HG03095 (cell line): ENCODE measurements around the gene TIGD1.

Experiments
- ATAC-seq: cut with Tn5 transposase; IDR thresholded peaks from one replicate; pipeline ENCODE4 v1.9.1; 2021; ENCODE audit warnings: moderate library complexity; ENCODE audit not compliant: unreplicated experiment

Gene TIGD1

DNA sequence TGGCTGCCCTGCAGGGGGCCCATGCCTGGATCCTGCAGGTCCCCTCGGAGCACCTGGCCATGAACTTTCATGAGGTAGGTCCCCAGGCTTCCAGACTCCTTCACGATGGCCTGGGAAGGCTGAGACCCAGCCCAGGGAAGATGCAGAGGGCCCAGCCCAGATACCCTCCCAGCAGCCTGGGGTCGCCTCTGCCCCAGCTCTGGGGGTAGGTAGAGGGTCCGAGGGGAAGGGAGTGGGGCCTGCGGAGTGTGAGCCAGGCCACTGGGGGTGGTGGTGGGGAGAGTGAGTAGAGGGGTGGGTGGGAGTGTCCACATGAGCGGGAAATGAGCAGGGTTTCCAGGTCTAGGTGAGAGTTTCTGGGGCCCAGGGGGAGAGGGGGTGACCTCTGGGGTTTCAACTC is 25.6 kb downstream of the TIGD1 start:
- no peak for ATAC-seq

DNA sequence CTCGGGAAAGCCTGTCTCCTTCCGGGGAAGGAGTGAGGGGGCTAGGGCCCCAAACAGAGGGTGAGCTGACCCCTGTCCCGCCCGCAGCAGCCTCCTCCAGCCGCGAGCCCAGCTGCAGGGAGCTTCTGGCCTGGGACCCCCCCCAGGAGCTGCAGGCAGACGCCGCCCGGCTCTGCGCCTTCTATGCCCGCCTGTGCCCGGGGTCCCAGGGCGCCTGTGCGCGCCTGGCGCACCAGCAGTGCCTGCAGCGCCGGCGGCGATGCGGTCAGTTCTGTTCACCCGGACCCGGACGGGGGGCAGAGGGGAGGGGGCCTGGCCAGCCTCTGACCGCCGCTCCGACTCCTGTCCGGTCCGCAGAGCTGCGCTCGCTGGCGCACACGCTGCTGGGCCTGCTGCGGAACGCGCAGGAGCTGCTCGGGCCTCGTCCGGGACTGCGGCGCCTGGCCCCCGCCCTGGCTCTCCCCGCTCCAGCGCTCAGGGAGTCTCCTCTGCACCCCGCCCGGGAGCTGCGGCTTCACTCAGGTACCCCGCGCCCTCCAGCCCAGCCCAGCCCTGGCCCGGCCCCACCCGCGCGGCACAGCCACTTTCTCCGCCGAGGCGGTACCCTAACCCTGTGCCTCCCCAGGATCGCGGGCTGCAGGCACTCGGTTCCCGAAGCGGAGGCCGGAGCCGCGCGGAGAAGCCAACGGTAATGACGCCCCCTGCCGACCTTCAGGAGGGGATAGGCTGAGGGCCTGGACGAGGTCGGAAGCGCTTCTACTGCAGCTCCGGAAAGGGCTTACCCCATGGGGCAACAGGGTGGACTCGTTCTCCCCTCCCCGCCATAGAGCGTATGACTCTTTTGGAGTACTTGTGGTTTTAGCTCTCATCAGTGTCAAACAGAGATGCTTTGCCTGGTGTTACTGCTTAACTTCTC is 26.4 kb downstream of the TIGD1 start:
- no peak for ATAC-seq

DNA sequence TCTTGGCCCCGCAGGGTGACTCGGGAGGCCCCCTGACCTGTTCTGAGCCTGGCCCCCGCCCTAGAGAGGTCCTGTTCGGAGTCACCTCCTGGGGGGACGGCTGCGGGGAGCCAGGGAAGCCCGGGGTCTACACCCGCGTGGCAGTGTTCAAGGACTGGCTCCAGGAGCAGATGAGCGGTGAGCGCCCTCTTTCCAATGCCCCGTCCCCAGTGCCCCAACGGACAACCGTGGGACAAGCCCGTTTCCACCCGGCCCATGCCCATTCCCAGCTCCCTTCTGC is 27.0 kb downstream of the TIGD1 start:
- no peak for ATAC-seq

DNA sequence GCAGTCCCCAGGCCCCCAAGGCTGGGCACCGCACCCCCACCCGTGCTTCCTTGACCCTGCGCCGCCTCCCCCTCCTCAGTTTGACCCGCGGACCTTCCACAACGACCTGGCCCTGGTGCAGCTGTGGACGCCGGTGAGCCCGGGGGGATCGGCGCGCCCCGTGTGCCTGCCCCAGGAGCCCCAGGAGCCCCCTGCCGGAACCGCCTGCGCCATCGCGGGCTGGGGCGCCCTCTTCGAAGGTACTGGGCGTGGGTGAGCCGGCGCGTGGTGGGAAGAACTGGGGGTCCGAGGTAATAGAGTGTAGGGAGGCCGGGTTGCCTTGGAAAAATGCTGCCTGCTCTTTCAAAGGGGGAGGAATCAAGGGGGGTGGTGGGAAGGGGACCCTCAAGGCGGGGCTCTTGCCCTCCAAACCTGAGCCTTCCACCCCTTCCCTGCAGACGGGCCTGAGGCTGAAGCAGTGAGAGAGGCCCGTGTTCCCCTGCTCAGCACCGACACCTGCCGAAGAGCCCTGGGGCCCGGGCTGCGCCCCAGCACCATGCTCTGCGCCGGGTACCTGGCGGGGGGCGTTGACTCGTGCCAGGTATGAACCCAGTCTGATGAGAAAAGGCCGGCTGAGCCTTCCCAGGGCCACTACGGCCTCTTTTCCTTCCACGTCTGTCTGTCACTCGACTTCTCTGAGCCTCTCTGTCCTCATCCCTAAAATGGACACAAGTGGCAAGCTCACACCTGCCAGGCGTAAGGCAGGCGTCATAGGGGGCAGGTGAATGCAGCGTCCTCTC is 27.5 kb downstream of the TIGD1 start:
- ATAC-seq = no peak

DNA sequence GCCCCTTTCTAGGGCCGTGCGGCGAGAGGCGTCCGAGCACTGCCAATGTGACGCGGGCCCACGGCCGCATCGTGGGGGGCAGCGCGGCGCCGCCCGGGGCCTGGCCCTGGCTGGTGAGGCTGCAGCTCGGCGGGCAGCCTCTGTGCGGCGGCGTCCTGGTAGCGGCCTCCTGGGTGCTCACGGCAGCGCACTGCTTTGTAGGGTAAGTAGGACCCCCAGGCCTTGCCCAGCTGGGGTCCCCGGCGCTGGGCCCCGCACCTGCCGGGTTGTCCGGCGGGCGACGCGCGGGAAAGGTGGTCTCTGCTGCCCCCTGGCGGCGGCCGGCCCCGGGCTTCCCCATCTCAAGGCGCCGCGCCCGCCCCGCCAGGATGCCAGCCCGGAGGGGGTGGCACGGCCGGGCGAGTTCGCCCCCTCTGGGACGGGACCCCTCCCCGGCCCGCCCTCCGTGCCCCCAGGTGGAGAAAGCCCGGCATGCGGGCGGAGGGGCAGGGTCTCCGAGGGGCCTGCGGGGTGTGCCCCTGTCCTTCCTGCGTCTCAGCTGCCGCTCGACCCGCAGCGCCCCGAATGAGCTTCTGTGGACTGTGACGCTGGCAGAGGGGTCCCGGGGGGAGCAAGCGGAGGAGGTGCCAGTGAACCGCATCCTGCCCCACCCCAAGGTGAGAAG is 28.3 kb downstream of the TIGD1 start:
- no peak for ATAC-seq

DNA sequence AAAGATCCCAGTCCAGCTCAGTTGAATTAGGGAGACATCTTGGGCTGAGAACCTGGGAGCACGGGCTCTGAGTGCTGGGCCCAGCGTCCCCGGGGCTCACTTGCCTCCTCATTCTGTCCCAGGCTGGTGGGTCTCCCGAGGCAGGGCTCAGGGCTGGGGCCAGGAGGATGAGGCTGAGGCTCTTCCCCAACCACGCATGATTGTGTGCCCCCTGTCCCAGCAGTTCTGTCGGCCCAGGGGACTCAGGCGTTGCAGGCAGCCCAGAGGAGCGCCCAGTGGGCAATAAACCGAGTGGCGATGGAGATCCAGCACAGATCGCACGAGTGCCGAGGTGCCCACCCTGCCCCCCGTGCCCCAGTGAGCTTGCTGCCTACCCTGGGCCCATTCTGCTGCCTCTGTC is 29.3 kb downstream of the TIGD1 start:
- no peak for ATAC-seq

DNA sequence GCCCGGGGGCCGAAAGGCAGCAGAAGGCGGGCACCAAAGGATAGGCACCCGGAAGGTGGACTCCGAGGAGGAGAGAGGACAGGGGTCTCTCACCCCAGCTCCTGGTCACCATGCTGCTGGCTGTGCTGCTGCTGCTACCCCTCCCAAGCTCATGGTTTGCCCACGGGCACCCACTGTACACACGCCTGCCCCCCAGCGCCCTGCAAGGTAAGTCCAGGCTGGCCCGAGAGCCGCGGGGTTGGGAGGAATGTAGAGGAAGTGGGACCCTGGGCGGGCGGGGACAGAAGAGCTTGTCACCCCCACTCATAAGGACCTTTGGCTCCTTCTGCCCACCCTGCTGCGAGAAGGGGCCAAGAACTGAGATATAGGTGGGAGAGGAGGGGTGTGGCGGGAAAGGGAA is 29.9 kb downstream of the TIGD1 start:
- no peak for ATAC-seq

DNA sequence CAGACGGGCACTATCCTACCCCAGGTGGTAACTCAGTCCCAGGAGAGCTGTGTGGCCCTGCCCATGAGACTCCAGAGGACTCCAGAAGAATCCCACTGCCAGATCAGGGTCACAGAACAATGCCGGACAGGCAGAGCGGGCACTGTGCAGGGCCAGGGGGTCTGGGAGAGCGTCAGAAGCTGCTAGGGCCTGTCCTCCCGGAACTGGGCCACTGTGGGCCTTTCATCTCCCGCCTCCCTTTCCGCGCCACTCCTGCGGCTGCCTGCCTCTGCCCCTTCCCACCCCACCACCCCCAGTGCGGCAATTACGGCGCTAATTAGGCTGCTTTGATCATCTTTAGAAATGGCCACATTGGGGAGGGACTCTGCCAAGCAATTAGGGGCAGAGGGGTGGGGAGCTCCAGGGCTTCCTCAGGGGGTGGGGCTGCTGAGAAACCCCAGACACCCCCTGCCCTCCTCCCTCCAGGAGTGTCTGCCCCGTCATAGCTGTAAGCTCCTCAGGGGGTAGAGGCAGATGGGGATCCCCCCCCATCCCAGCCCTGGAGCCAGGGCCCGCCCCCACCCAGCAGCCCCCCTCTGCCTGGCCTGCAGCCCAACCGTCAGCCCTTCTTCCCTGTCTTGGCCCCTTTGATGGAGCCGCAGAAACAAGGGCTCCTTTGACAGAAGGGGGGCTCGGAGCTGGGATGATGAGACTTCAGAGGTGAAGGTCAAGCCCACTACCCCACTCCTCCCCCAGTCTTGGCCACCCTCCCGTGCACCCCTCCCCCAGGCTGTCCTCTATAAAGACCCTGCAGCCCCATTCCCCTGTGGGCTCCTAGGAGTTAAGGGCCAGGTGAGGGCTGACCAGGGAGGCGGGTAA is 30.5 kb downstream of the TIGD1 start, which contains the start of gene PRSS56:
Gene PRSS56 (plus strand): TSS at position 808 of the 858 bp plus-strand sequence. CDS start 211 bp downstream, outside the sequence.
- no peak for ATAC-seq

DNA sequence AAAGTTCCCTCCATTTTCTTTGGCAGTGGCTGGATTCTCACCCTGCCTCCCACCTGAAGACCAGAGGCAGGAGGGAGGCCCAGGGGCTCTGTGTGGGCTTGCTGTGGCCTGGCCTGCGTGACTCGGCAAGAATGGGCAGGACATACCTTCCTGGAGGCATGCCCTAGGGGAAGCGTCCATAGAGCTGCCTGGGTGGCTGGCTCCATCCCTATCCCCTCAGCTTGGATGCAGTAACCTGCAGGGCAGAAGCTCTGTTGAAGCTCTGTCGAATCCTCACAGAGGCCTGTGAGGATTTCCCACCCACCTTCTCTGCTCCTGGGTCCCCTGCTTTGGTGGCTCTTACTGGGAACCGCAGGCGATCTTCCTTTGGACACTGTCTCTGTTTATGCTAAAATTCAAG is 31.5 kb downstream of the TIGD1 start:
- no peak for ATAC-seq

DNA sequence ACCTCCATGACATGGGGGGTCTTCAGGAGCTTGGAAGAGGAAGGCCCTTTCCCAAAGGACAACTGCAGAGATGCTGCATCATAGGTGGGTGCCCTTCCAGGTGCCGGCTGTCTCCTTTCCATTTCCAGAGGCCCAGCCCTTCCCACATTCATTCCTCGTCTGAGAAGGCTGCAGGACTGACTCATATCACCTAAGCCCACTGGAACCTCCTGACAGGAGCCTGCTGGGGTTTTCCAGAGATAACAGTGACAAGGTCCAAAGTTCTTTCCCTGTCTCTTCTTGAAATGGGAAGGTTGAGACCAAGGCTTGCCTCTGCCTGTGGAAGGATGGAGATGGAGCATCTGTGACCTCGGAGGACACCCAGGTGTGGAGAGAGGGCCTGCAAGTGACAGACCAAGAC is 33.8 kb downstream of the TIGD1 start:
- no peak for ATAC-seq

DNA sequence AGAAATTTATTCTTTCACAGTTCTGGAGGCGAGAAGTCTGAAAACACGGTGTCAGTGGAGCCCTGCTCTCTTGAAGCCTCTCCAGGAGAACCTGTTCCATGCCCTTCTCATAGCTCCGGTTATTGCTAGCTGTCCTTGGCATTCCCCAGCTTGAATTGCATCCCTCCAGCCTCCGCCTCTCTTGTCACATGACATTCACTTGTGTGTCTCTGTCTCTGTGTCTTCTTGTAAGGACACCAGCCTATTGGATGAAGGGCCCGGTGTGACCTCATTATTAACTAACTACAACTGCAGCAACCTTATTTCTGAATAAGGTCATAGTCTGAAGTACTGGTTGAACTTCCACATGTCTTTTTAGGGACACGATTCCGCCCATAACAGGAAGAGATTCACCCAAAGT is 34.7 kb downstream of the TIGD1 start:
- ATAC-seq = no peak

DNA sequence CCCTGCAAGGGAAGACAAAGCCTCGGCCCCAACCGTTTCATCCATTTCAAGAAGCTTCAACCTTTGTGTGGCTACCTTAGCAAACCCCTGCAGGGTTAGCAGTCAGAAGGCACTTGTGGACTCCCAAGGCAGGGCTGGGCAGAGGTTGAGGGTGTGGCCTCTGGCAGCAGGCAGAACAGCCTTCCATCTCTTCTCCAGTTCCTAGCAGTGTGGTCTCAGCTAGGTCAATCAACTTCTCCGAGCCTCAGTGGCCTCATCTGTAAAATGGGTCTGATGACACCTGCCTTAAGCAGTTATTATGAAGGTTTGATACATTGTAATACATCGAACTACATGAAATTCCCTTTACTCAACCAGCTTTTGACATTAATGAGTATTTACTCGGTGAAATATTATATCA is 37.0 kb downstream of the TIGD1 start:
- ATAC-seq = no peak

DNA sequence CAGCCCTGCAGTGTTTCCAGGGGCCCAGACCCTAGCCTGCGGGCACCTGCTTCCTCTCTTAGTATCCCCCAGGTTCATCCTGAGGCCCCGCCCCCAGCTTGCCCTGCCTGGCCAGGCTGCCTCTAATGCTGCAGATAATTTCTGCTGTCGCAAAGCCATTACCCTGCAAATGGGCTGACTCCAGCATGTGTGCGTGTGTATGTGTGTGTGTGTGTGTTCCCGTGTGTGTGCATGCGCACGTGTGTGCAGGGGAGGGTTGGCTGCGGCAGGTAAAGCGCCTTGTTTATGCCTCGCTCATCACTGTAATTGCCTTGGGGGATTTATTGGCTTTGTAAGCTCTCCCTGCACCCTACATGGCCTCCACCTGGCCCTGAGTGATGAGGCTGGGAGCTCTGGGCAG is 37.8 kb downstream of the TIGD1 start:
- ATAC-seq = no peak

DNA sequence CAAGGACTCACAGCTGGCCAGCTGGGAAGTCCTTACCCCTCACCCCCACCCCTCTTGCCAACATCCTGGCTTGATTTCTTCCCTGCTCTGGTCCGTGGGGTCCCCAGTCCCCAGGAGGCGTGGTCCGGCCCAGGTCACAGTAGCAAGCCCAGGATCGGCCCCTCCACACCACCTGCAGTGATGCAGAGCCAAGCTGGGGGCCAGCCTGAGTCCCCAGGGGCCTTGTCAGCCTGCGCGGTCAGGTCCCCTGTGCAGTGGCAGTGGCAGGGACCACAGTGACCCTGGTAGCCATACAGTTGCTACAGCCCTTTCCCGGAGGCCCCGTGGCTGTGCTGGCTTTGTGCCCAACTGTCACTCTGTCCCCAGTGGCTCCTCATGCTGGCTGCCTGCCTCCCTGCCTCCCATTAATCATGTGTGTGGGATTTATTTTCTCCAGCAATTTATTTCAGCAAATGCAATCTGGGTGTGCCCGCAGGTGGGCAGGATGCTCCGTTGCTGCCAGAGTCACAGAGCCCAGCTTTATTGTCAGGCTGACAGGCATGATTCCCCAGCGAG is 38.9 kb downstream of the TIGD1 start:
- no peak for ATAC-seq

DNA sequence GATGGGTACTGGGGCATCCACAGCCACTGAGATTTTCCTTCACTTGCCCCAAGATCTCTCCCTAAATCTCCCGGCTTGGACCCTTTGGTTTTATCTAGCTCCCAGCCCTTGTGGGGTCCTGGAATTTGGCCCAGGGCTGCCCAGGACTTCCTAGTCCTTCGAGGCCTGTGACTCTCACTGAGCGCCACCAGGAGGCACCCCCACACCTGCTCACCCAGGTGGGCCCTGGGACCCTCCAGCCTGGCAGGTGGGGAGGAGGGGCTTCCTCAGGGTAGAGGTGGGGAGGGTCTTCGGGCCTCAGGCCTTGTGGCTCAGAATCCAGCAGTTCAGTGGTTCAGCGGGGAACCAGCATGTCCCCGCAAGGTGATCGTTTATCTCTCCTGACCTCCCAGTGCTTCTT is 42.1 kb downstream of the TIGD1 start:
- ATAC-seq = no peak

DNA sequence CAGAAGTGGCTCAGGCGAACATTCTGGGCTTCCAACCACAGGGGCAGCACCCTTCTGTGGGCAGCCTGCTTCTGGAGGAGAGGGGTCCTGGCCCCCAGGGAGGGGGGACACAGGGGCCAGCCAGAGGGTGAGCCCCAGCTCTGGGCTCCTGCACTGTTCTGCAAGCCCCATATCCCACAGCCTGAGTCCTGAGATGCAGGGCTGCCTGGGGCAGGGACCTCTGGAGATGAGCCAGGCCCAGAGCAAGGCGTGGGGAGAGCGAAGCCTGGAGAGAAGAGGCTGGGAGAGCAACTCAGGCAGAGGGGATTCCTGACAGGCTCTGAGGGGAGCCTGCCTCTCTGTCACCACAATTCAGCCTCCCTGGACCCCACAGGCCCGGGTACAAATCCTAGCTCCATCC is 43.6 kb downstream of the TIGD1 start:
- ATAC-seq = no peak

DNA sequence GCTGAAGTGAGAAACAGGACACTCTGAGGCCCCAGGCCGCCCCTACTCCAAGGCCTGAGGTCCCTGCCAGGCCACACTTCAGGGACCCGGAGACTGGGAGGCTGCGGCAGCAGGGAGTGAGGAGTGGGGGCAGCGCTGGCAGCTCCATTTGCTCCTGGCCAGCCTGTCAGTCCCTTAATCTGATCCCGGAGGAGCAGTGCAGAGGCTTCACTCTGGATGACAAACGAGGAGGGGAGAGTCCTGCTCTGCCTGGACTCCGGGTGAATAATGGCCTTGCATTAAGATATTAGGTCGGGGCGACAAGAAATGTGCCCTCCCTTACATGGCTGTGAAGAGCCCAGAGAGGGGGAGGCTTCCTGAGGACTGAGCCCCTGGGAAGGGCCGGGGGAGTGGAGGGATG is 44.5 kb downstream of the TIGD1 start:
- no peak for ATAC-seq

DNA sequence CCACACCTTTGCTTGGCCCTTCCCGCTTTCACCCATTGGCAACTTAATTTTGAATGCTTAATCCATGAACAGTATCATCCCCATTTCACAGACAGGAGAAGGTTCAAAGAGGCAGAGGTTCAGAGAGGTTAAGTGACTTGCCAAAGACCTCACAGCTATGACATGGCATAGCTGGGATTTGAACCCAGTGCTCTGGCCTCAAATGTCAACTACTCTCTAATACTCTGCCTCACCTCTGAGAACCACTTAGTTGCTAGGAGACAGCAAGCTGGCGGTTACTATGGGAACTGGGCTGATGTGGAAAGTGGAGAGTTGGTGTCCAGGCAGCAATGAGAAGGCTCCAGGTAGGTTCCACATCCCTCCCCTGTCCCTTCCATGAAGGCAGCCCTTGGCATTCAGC is 45.9 kb downstream of the TIGD1 start:
- ATAC-seq = no peak

DNA sequence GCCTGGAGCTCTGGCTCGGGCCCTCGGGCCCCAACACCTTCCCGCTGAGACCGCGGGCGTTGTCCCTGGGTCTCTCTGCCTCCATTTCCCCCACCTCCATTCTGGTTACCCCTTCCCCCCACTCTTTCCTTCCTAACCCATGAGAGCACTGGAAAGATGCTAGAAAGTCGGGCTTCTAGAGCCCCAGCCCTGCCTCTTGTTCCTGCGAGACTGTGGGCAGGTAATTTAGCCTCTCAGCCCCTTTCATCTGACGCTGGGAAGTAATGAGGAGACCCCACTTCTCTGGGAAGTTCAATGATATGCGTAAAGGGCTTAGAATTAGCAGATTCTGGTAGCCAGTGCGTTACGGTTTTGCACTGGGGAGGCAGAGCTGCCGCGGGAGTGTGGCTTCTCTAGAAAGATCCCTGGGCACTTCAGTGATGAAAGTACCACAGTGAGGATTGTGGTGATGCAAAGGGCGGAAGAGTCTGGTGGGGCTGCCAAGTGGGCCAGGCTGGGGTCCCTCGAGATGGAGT is 46.5 kb downstream of the TIGD1 start:
- ATAC-seq = no peak
